Colonic mucosa (tissue), 4 donors: ENCODE measurements around the gene NLK. TPM values are rescaled to one million over a fixed set of nuclear protein-coding genes. Genes with fewer than 3 reads are reported as not detected.

Source experiments
- DNase-seq: peaks from one replicate; pipeline ENCODE4 v3.0.0-alpha.2; 2020
- H3K27ac ChIP-seq: fragments of 200-600 bp; one replicate; pipeline ENCODE4 v1.8.0; 2021
- H3K27me3 ChIP-seq: fragments of 200-600 bp; one replicate; pipeline ENCODE4 v1.8.0; 2021
- H3K36me3 ChIP-seq: fragments of 200-600 bp; one replicate; pipeline ENCODE4 v1.8.0; 2021
- H3K4me1 ChIP-seq: fragments of 200-600 bp; one replicate; pipeline ENCODE4 v1.8.0; 2021; ENCODE audit warnings: mild to moderate bottlenecking
- H3K4me3 ChIP-seq: fragments of 200-600 bp; one replicate; pipeline ENCODE4 v1.8.0; 2021
- H3K9ac ChIP-seq, 2 donors: one replicate each; pipeline ENCODE4 v1.7.0; 2013; ENCODE audit warnings: control low read depth in 2 of 2, low read depth in 2 of 2, low read length in 2 of 2
- H3K9me3 ChIP-seq: fragments of 200-600 bp; one replicate; pipeline ENCODE4 v1.8.0; 2021
- intact Hi-C: fragments of 100-400 bp; cut with DNase I; formaldehyde crosslinking; loops from one replicate; pipeline ENCODE4 v1.14.1; 2022
- total RNA-seq, 2 donors: library from RNA; stranded (reverse); fragmentation: NEBNext Ultra II Directional in 1 of 2; extraction: Animal tissue kit (Norgen Biotek cat#: 25700) in 1 of 2; gene quantifications; one replicate each; pipeline ENCODE4 v1.2.1, GENCODE V29; 2021
- TF ChIP-seq, protein P1 (sequence below): fragments of 200-600 bp; IDR thresholded peaks from one replicate; pipeline ENCODE4 v1.8.0; 2022; ENCODE audit warnings: antibody characterized with exemption, mild to moderate bottlenecking
- donor health status: healthy.
- donor health status: DM: no; HTN: no; CAD: no.
- donor health status: DM: no; HTN: no; CAD: no.

NLK gene
- total RNA-seq, 2 donors from 2014 or later: 17.2 to 20.9 TPM

- no peak for DNase-seq
- Histone ChIP-seq H3K4me1 (peaks cover 4% of the 10 kb centered on the region), H3K27me3 (no peaks in the 10 kb centered on the region), H3K27ac (no peak overlapping the region), H3K9me3 (no peaks in the 10 kb centered on the region), H3K36me3 (no peaks in the 10 kb centered on the region), H3K4me3 (no peak overlapping the region), H3K9ac (no peak overlapping the region)
- TF ChIP-seq, protein P1, sequence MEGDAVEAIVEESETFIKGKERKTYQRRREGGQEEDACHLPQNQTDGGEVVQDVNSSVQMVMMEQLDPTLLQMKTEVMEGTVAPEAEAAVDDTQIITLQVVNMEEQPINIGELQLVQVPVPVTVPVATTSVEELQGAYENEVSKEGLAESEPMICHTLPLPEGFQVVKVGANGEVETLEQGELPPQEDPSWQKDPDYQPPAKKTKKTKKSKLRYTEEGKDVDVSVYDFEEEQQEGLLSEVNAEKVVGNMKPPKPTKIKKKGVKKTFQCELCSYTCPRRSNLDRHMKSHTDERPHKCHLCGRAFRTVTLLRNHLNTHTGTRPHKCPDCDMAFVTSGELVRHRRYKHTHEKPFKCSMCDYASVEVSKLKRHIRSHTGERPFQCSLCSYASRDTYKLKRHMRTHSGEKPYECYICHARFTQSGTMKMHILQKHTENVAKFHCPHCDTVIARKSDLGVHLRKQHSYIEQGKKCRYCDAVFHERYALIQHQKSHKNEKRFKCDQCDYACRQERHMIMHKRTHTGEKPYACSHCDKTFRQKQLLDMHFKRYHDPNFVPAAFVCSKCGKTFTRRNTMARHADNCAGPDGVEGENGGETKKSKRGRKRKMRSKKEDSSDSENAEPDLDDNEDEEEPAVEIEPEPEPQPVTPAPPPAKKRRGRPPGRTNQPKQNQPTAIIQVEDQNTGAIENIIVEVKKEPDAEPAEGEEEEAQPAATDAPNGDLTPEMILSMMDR: no peak
- intact Hi-C loops: loop anchor here (10.0 kb wide), 1 partner anchor 72 kb away; no protein-coding TSS in a partner anchor
Measured at GRCh38 chr17:28043296-28043695, 819 bp downstream of the NLK start.

DNA sequence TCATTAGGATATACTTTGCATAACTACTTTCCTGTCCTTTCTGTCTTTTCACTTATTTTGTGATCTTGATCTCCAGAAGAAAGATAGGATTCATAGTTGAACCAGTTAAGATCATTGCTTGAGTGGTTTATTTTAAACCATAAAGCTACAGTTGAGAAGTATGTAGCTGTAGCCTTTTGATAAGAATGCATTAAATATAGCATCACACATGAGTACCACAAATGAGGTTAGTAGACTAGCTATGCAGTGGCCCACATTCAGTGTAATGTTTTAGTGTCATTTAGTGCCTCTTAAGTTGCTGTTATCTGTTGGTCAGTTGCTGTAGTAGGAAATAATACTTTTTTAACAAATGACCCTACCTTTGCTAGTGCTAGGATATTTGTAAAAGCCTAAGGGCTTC is 1.3 kb downstream of the NLK start:
- no peak overlapping the region for H3K27ac ChIP-seq
- H3K9me3 ChIP-seq: no peaks in the 10 kb centered on the region
- H3K36me3 ChIP-seq: no peaks in the 10 kb centered on the region
- no peaks in the 10 kb centered on the region for H3K27me3 ChIP-seq
- H3K4me1 ChIP-seq: peaks cover 4% of the 10 kb centered on the region
- intact Hi-C loops: loop anchor here (10.0 kb wide), 1 partner anchor 71 kb away; no protein-coding TSS in a partner anchor
- no peak overlapping the region for H3K4me3 ChIP-seq
- H3K9ac ChIP-seq: no peak overlapping the region
- no peak for DNase-seq
- TF ChIP-seq, protein P1: no peak

- no peak overlapping the region for H3K9ac ChIP-seq
- intact Hi-C loops: loop anchor here (10.0 kb wide), 1 partner anchor 69 kb away; no protein-coding TSS in a partner anchor
- H3K9me3 ChIP-seq: no peaks in the 10 kb centered on the region
- no peak overlapping the region for H3K4me3 ChIP-seq
- TF ChIP-seq, protein P1: no peak
- no peak overlapping the region for H3K27ac ChIP-seq
- no peaks in the 10 kb centered on the region for H3K36me3 ChIP-seq
- DNase-seq: no peak
- no peaks in the 10 kb centered on the region for H3K27me3 ChIP-seq
- peaks cover 4% of the 10 kb centered on the region for H3K4me1 ChIP-seq
Measured at GRCh38 chr17:28045304-28045703, 2.8 kb downstream of the NLK start.

DNA sequence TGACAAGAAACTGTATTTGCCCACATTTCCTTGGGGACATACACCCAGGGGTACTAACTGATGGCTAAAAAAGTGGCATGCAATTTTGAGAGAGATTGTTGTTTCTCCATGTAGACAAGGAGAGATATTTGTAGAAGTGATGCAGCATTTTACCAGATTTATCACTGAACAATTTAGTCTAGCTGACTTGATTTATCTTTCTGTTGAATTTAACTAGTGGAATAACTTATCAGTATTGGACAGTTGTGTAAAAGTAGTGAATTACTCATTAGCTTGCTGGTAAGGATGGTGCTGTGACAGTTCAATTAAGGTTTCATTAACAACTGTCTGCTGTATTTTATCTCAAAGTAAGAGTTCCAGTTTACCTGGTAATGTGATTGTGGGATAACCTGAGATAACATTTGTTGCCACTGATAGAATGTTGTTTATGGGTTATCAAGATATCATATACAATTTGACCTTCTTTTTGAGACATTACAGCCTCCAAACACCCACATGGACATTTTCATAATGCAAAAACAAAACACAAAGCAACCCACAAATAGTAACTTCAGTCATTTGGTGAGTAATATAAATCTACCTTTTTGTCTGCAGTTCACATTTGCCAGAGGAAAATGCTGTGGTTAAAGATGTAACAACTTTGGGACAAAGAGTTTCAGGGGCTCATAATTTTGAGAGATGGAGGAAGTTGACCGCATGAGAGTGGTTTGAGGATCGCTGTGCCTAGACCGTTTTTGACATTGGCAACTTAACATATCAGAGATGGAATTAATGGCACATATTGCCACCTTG is 3.8 kb downstream of the NLK start:
- peaks cover 4% of the 10 kb centered on the region for H3K4me1 ChIP-seq
- no peaks in the 10 kb centered on the region for H3K36me3 ChIP-seq
- no peaks in the 10 kb centered on the region for H3K9me3 ChIP-seq
- TF ChIP-seq, protein P1: no peak
- H3K4me3 ChIP-seq: no peak overlapping the region
- no peak overlapping the region for H3K27ac ChIP-seq
- intact Hi-C loops: loop anchor here (10.0 kb wide), 1 partner anchor 69 kb away; no protein-coding TSS in a partner anchor
- H3K27me3 ChIP-seq: no peaks in the 10 kb centered on the region
- no peak for DNase-seq
- H3K9ac ChIP-seq: no peak overlapping the region

DNA sequence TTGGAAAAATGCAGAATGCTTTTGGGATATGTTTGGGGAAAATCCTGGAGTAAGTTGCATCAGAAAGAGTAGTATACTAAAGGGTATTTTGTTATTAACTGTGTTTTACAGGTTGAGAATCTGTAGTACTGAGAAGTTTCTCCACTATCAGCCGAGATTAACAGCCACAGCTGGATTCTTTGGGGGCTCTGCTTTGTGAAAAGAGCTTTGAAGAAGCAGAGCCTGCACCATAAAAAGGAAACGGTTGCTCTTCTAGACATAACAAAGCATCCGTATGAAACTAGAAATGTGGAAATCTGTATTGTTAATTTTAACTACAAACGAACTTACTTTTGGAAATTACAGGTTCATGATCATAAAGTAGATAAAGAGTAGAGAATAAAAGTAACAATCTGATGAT is 5.3 kb downstream of the NLK start:
- DNase-seq: no peak
- Histone ChIP-seq H3K9me3 (no peaks in the 10 kb centered on the region), H3K27me3 (no peaks in the 10 kb centered on the region), H3K36me3 (no peaks in the 10 kb centered on the region), H3K4me3 (no peak overlapping the region), H3K27ac (no peak overlapping the region), H3K9ac (no peak overlapping the region), H3K4me1 (peaks cover 4% of the 10 kb centered on the region)
- intact Hi-C loops: loop anchor here (10.0 kb wide), 1 partner anchor 67 kb away; no protein-coding TSS in a partner anchor
- TF ChIP-seq, protein P1: no peak
